Myocyte (in vitro differentiated cells): ENCODE results near the gene RAB11B. TPM values are rescaled to one million over a fixed set of nuclear protein-coding genes. Genes with fewer than 3 reads are reported as not detected.
A peak's percentile ranks its signal among the peaks of the same experiment; 100 is the strongest.
"Not testable (repeated sequence)": the region's sequence is repeated elsewhere in the genome, so short reads cannot be mapped to it uniquely, and the experiment has no call there.

Source experiments
- DNase-seq: peaks from one replicate; pipeline ENCODE4 v3.0.0-alpha.2; 2012; ENCODE audit warnings: low read depth
- total RNA-seq: library from RNA; depleted of rRNA; stranded (reverse); fragments of >200 nt; gene quantifications from 2 replicates; pipeline ENCODE4 v1.2.3, GENCODE V29; 2014

Gene RAB11B
- total RNA-seq, 1 donor from 2014 or later: 12.5 TPM

DNA sequence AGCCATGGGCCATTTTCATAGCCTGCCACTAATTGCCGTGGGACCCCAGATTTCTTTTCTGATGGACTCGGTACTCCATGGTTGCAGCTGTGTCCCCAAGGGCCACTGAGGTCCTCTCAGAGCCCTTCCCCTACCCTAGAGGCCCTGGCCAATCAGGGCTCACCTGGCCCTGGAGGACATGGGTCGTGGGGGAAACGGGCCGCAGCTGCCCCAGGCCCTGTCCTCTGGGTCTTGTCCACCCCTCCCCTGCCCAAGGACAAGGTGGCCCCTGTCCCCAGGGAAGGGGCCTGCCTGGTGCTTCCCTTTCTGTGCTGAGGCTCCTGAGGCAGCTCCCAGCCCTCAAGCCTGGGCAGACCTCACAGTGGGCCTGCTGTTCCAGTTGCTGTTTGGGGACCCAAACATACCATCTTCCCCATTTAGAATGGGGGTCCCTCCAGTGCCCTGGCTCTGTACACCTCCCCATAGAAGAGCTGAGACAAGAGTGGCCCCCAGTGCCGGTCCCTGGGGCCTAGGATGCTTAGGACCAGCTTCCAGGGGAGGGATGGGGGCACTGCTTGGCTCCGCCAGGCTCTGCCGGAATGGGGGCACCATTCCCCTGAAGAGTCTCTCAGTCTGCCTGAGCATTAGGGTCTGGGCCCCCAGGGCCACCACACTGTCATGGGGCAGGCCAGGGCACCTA, 3.2 kb downstream of the RAB11B start:
- DNase-seq: no peak

- no peak for DNase-seq
Observed at GRCh38 chr19:8393871-8394250, 3.7 kb downstream of the RAB11B start.

- no peak for DNase-seq
Observed at GRCh38 chr19:8395621-8396082, 5.5 kb downstream of the RAB11B start.

- no peak for DNase-seq
Observed at GRCh38 chr19:8396185-8396562, 6.0 kb downstream of the RAB11B start.

- no peak for DNase-seq
Observed at GRCh38 chr19:8396563-8397203, 6.5 kb downstream of the RAB11B start.

DNA sequence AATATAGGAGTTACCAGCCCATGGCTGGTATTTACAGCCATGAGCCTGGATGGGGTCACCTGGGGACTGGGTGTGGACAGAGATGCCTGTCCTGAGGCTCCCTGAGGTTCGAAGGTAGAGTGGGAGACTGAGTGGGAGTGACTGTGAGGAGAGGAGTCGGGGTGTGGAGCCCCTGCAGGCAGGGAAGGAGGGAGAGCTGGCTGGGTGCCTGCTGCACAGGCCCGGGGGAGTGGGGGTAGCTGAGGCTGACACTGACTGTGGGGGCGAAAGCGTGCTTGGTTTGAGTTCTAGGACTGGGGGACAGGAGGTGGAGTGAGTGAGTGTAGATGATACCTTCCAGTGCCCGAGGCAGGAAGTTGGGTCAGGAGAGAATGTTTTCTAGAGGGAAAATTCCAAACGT, 7.1 kb downstream of the RAB11B start:
- DNase-seq: no peak

DNA sequence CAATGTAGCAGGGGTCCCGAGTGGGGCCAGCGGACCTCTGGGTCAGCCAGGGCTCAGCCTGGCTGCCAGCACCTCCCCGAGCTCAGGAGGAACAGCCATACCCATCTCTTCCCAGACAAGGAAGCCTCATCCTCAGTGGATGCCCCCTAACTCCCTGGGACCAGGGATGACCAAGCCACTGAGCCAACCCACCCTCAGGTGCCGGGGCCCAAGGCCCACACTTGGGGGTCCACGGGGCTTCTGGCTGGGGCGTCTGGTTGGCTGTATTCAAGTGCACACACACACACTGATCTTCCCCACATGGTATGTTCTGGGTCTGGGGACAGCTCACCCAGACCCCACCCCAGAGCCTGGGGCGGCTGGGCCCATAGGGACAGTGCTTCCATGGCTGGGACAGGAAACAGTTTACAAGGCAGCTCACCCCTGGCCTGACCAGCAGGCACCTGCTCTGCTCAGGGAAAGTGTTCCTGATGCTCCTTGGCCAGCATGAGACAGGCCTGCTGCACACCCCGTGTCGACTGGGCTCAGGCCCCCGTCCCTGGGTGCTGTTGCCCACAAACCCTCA, 7.7 kb downstream of the RAB11B start:
- DNase-seq: no peak

GRCh38 chr19:8398311-8398771, 8.2 kb downstream of the RAB11B start:
- peak; percentile 47 for DNase-seq

- no peak for DNase-seq
Observed at GRCh38 chr19:8399681-8400188, 9.6 kb downstream of the RAB11B start.

- no peak for DNase-seq
Observed at GRCh38 chr19:8401981-8402411, 11.8 kb downstream of the RAB11B start.

GRCh38 chr19:8403098-8403819, 13.1 kb downstream of the RAB11B start:
- no peak for DNase-seq

GRCh38 chr19:8403820-8404109, 13.6 kb downstream of the RAB11B start:
- DNase-seq: no peak

- DNase-seq: no peak
Observed at GRCh38 chr19:8404391-8405151, 14.4 kb downstream of the RAB11B start.

- DNase-seq: not testable (repeated sequence)
Observed at GRCh38 chr19:8410718-8411117, 20.6 kb downstream of the RAB11B start.

DNA sequence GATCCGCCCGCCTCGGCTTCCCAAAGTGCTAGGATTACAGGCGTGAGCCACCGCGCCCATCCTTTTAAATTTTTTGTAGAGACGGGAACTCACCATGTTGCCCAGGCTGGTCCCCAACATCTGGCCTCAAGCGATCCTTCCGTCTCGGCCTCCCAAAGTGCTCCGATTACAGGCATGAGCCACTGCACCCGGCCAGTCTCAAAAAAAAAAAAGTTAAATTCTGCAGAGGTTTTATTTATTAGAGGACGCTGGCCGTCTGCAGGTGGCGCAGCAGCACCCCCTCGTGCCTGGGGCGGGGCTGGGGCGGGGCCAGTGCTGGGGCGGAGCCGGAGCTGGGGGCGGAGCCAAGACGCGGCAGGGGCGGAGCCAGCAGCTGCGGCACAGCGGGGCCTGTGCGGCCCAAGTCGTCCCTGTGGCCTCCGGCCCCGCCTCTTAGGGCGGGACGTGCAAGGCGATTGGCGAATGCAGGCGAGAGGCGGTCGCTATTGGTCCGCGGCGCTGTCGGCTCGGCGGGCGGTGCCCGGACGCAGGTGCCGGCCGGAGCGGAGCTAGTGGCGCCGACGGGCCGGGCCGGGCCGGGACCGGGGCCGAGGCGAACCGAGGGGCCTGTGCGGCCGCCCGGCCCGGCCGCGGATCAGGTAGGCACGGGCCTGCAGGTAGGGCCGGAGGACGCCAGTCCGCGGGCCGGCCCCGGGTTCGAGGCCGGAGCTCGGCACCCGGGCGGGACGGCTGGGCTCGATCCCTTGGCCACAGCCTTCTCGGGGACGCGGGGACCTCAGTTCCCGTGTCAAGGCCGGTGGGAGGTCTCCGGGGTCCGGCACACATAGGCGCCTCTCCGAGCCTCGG, 22.8 kb downstream of the RAB11B start, which contains the start of gene MARCHF2:
MARCHF2 (plus strand) TSS at position 523 of the 846 bp plus-strand sequence. CDS start 8,536 bp downstream, outside the sequence.
- DNase-seq: peak; percentile 95

DNA sequence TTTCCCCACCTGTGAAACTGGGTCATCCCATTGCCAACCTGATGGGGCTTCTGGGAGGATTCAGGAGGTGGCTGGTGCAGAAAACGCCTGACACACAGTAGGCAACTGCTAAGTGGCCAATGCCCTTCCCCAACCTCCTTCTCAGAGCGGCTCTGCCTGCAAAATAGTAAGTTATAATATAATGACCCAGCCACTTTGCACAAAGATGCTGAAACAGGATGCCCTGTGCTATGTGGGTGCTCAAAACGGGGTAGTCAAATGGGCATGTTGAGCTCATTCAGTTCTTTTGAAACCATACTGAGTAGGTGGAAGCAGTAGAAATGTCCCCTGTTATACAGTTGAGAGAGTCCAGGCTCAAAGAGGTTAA, 23.5 kb downstream of the RAB11B start:
- DNase-seq: no peak

DNA sequence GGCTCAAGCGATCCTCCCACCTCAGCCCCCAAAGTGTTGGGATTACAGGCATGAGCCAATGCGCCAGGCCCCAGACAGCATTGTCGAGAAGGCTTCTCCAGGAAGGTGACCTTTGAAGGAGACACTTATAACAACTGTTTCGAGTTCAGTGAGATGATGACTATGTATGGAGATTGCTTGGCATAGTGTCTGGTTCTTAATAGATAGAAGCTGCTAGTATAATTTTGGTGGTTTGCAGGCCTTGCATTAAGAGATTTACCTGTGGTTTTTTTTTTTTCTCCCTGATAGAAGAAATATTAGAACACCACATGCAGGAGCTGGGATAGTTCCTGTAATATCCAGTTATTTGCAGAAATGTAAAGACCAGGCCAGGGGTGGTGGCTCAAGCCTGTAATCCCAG, 26.6 kb downstream of the RAB11B start:
- DNase-seq: no peak

DNA sequence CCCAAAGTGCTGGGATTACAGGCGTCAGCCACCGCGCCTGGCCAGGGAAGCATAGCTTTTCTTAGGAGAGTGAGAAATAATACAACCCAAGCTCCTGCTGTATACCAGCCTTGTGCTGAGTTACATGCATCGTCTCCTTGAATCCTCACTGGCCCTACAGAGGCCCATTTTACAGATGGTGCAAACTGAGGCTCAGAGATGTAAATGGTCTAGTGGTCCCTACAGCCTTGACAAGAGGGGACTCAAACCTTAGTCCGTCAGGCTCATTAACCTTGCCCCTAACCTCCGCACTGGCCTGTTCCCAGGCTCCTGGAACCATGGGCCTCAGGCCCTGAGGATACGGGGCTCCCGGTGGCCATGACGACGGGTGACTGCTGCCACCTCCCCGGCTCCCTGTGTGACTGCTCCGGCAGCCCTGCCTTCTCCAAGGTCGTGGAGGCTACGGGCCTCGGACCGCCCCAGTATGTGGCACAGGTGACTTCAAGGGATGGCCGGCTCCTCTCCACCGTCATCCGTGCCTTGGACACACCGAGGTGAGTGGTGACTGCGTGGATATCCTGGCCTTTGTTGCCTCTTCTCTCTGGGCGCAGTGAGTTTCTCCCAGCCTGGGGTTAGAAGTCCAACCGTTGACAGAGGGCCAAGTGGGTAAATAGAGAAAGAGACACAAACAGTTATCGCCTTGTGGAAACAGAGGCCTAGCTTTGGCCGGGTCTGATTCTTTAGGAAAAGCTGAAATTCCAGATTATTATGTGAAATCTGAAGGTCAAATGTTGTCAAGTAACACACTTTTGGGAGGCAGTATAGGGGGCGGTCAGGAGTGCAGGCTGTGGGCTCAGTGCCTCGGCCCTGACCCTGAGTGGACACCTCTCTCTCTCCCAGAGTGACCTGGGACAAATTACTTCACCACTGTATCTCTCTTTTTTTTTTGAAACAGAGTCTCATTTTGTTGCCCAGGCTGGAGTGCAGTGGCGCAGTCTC, 31.6 kb downstream of the RAB11B start:
- no peak for DNase-seq

DNA sequence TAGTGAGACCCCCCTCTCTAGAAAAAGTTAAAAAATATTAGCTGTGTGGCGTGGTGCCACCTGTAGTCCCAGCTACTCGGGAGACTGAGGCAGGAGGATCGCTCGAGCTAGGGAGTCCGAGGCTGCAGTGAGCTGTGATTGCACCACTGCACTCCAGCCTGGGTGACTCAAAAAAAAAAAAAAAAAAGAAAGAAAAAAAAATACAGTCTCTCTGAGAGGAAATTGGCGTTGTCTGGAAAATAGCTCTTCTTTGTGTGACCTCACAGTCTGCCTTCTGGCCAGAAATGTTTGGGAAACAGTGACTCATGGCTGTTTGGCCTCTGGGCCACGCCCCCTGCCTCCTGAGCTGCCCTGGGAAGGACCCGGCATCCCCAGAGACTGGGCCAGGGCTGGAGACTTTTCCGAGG, 33.7 kb downstream of the RAB11B start:
- peak; percentile 95 for DNase-seq
